ENCODE data around the gene DPEP2.
"Not testable (repeated sequence)": the region's sequence is repeated elsewhere in the genome, so short reads cannot be mapped to it uniquely, and the experiment has no call there.

Gene DPEP2

GRCh38 chr16:68019167-68019680 lies 19.9 kb upstream of the DPEP2 start:
- H3K27ac ChIP-seq (ENCODE audit: low read depth, low read length) = no peak overlapping the region

DNA sequence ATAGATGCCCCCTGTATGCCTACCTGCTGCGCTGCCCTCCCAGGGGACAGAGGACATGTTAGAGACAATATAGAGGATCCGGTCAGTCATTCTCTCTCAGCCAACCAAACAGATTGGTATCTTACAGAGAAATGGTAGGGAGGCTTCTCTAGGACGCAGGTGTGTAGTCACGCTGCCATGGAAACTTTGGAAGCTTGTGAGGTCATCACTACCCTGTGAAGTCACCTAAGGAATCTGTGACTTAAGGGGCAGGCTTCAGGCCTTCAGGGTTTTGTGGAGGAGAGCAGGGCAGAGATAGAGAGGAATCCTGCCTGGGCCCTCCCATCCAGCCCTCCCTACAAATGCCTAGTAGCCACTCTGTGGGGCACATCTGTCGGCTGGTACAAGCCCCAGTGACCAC lies 16.4 kb upstream of the DPEP2 start, which contains the start of gene DPEP2NB:
DPEP2NB (minus strand) TSS at position 231 of the 400 bp plus-strand sequence; CDS start at position 90, 141 bp downstream.
- Histone ChIP-seq H4K20me1 (ENCODE audit: control insufficient read depth, insufficient read depth, low read depth, low read length) (no peaks in the 10 kb centered on the region), H3K79me2 (ENCODE audit: control insufficient read depth, low read length) (no peaks in the 10 kb centered on the region), H3K9me3 (ENCODE audit: control insufficient read depth, insufficient read depth, low read length) (no peaks in the 10 kb centered on the region), H3K27ac (ENCODE audit: low read depth, low read length) (no peak within 1 kb of the TSS), H3F3A (ENCODE audit: control insufficient read depth, insufficient read depth) (0 out of 2 replicates have a peak, but pooled peaks cover 3% of the 10 kb centered on the region), H3K9me2 (replicated peaks; ENCODE audit: control insufficient read depth, low read length) (no peaks in the 10 kb centered on the region), H3K4me2 (ENCODE audit: low read length) (no peak within 1 kb of the TSS), H3K27me3 (ENCODE audit: control insufficient read depth, low read length) (no peaks in the 10 kb centered on the region), H3K36me3 (ENCODE audit: control insufficient read depth, low read length) (no peaks in the 10 kb centered on the region), H3K4me1 (ENCODE audit: control insufficient read depth, low read length) (peaks cover 5% of the 10 kb centered on the region), H3K4me3 (ENCODE audit: low read length) (no peak within 1 kb of the TSS)
- TF ChIP-seq EZH2phosphoT487 (IDR thresholded peaks at IDR 0.05; ENCODE audit: borderline replicate concordance, low read length) = no peak
- TF ChIP-seq, protein P1, sequence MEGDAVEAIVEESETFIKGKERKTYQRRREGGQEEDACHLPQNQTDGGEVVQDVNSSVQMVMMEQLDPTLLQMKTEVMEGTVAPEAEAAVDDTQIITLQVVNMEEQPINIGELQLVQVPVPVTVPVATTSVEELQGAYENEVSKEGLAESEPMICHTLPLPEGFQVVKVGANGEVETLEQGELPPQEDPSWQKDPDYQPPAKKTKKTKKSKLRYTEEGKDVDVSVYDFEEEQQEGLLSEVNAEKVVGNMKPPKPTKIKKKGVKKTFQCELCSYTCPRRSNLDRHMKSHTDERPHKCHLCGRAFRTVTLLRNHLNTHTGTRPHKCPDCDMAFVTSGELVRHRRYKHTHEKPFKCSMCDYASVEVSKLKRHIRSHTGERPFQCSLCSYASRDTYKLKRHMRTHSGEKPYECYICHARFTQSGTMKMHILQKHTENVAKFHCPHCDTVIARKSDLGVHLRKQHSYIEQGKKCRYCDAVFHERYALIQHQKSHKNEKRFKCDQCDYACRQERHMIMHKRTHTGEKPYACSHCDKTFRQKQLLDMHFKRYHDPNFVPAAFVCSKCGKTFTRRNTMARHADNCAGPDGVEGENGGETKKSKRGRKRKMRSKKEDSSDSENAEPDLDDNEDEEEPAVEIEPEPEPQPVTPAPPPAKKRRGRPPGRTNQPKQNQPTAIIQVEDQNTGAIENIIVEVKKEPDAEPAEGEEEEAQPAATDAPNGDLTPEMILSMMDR (IDR thresholded peaks at IDR 0.05; ENCODE audit: low read depth, low read length, poor library complexity, severe bottlenecking) = no peak

More at GRCh38 chr16:68019167-68019680, 19.9 kb upstream of the DPEP2 start:
- H3K4me3 ChIP-seq (ENCODE audit: low read length) = no peak overlapping the region
- no peaks in the 10 kb centered on the region for H3K9me3 ChIP-seq (ENCODE audit: control insufficient read depth, insufficient read depth, low read length)
- peaks cover 35% of the 10 kb centered on the region for H3K79me2 ChIP-seq (ENCODE audit: control insufficient read depth, low read length)
- H4K20me1 ChIP-seq (ENCODE audit: control insufficient read depth, insufficient read depth, low read depth, low read length) = peaks cover 5% of the 10 kb centered on the region; the same call in 1 of the 2 replicates
- H3K36me3 ChIP-seq (ENCODE audit: control insufficient read depth, low read length) = peaks cover 26% of the 10 kb centered on the region
- H3K4me2 ChIP-seq (ENCODE audit: low read length) = no peak overlapping the region
- no peaks in the 10 kb centered on the region for H3K27me3 ChIP-seq (ENCODE audit: control insufficient read depth, low read length)
- H3K4me1 ChIP-seq (ENCODE audit: control insufficient read depth, low read length) = peaks cover 19% of the 10 kb centered on the region
- H3K9me2 ChIP-seq (replicated peaks; ENCODE audit: control insufficient read depth, low read length) = no peaks in the 10 kb centered on the region
- TF ChIP-seq EZH2phosphoT487 (IDR thresholded peaks at IDR 0.05; ENCODE audit: borderline replicate concordance, low read length) = no peak
- TF ChIP-seq, protein P1 (IDR thresholded peaks at IDR 0.05; ENCODE audit: low read depth, low read length, poor library complexity, severe bottlenecking) = no peak
- H3F3A ChIP-seq (ENCODE audit: control insufficient read depth, insufficient read depth) = 0 out of 2 replicates have a peak, but pooled peaks cover 3% of the 10 kb centered on the region

- Histone ChIP-seq H3K4me2 (ENCODE audit: low read length) (no peak overlapping the region), H3K4me3 (ENCODE audit: low read length) (no peak overlapping the region), H4K20me1 (ENCODE audit: control insufficient read depth, insufficient read depth, low read depth, low read length) (no peaks in the 10 kb centered on the region), H3F3A (ENCODE audit: control insufficient read depth, insufficient read depth) (no peaks in the 10 kb centered on the region), H3K4me1 (ENCODE audit: control insufficient read depth, low read length) (peaks cover 5% of the 10 kb centered on the region), H3K27ac (ENCODE audit: low read depth, low read length) (no peak overlapping the region), H3K27me3 (ENCODE audit: control insufficient read depth, low read length) (no peaks in the 10 kb centered on the region), H3K9me3 (ENCODE audit: control insufficient read depth, insufficient read depth, low read length) (no peaks in the 10 kb centered on the region), H3K79me2 (ENCODE audit: control insufficient read depth, low read length) (no peaks in the 10 kb centered on the region), H3K9me2 (replicated peaks; ENCODE audit: control insufficient read depth, low read length) (no peaks in the 10 kb centered on the region), H3K36me3 (ENCODE audit: control insufficient read depth, low read length) (no peaks in the 10 kb centered on the region)
- TF ChIP-seq, protein P1 (IDR thresholded peaks at IDR 0.05; ENCODE audit: low read depth, low read length, poor library complexity, severe bottlenecking) = no peak
- no peak for TF ChIP-seq EZH2phosphoT487 (IDR thresholded peaks at IDR 0.05; ENCODE audit: borderline replicate concordance, low read length)
Measured at GRCh38 chr16:68013440-68013839, 14.2 kb upstream of the DPEP2 start.

DNA sequence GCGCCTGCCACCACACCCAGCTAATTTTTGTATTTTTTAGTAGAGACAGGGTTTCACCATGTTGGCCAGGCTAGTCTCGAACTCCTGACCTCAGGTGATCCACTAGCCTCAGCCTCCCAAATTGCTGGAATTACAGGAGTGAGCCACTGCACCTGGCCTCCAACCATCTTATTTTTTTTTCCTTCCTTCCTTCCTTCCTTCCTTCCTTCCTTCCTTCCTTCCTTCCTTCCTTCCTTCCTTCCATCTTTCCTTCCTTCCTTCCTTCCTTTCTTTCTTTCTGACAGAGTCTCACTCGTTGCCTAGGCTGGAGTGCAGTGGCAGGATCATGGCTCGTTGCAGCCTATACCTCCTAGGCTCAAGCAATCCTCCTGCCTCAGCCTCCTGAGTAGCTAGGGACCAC lies 10.6 kb upstream of the DPEP2 start:
- H3K4me1 ChIP-seq (ENCODE audit: control insufficient read depth, low read length) = peaks cover 17% of the 10 kb centered on the region
- H3K36me3 ChIP-seq (ENCODE audit: control insufficient read depth, low read length); H3F3A ChIP-seq (ENCODE audit: control insufficient read depth, insufficient read depth); H3K9me2 ChIP-seq (replicated peaks; ENCODE audit: control insufficient read depth, low read length); H3K4me3 ChIP-seq (ENCODE audit: low read length); H3K4me2 ChIP-seq (ENCODE audit: low read length); H3K27me3 ChIP-seq (ENCODE audit: control insufficient read depth, low read length); H3K27ac ChIP-seq (ENCODE audit: low read depth, low read length); H3K79me2 ChIP-seq (ENCODE audit: control insufficient read depth, low read length); H4K20me1 ChIP-seq (ENCODE audit: control insufficient read depth, insufficient read depth, low read depth, low read length); H3K9me3 ChIP-seq (ENCODE audit: control insufficient read depth, insufficient read depth, low read length): not testable (repeated sequence)

Data from DOHH2 (cell line).